Neutrophil (primary cell): Measurements from ENCODE around the gene SYT2.
A peak's percentile ranks its signal among the peaks of the same experiment; 100 is the strongest.

Source experiments
- H3K27ac ChIP-seq: fragments of 200-600 bp; sonication (generic); 2 replicates; pipeline ENCODE4 v1.5.1; 2016; ENCODE audit warnings: mild to moderate bottlenecking, moderate library complexity
- H3K27me3 ChIP-seq: fragments of 200-600 bp; sonication (generic); 2 replicates; pipeline ENCODE4 v1.6.0; 2016; ENCODE audit warnings: mild to moderate bottlenecking
- H3K36me3 ChIP-seq: fragments of 200-600 bp; sonication (generic); 2 replicates; pipeline ENCODE4 v1.5.1; 2017
- H3K4me1 ChIP-seq, 2 experiments: fragments of 200-600 bp in 1 of 2; sonication (generic) in 1 of 2; 1 replicate in 1 of 2; 2 replicates in 1 of 2; pipeline versions ENCODE4 v1.5.1 to v1.6.1; 2013 to 2016; ENCODE audit warnings: low read depth in 1 of 2, low read length in 1 of 2, mild to moderate bottlenecking in 1 of 2, moderate library complexity in 1 of 2; ENCODE audit not compliant: control insufficient read depth in 1 of 2, insufficient read depth in 1 of 2
- H3K4me3 ChIP-seq, 2 experiments: fragments of 200-600 bp in 1 of 2; sonication (generic) in 1 of 2; 1 replicate in 1 of 2; 2 replicates in 1 of 2; pipeline ENCODE4 v1.5.1; 2013 to 2016; ENCODE audit warnings: low read depth in 1 of 2, low read length in 1 of 2, mild to moderate bottlenecking in 1 of 2, moderate library complexity in 1 of 2
- H3K9me3 ChIP-seq: fragments of 200-600 bp; sonication (generic); 2 replicates; pipeline ENCODE4 v1.5.1; 2016
- TF ChIP-seq, protein P1 (sequence below): fragments of 200-600 bp; sonication (generic); IDR thresholded peaks from 2 replicates; pipeline ENCODE4 v1.5.1; 2016; ENCODE audit warnings: antibody characterized with exemption

SYT2 gene

DNA sequence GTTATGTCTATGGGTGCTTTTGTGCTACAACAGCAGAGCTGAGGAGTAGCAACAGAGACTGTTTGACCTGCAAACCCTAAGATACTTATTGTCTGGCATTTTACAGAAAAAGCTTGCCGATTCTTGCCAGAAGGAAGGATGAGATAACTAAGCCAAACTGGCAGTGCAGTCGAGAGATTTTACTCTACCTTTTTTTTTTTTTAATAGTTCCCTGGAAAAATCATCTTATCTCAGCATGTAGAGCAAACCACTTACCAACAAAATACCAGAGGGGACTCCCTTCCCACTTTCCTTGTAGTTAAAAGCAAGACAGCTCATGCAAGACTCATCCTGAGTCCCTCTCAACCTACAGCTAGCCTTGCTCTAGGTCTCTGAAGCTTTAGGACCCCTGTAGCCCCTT is 132.9 kb downstream of the SYT2 start:
- H3K4me3 ChIP-seq = no peak overlapping the region
- H3K36me3 ChIP-seq = peaks cover 73% of the 10 kb centered on the region
- H3K9me3 ChIP-seq = no peaks in the 10 kb centered on the region
- H3K27me3 ChIP-seq = no peaks in the 10 kb centered on the region
- H3K27ac ChIP-seq = no peak overlapping the region
- TF ChIP-seq, protein P1, sequence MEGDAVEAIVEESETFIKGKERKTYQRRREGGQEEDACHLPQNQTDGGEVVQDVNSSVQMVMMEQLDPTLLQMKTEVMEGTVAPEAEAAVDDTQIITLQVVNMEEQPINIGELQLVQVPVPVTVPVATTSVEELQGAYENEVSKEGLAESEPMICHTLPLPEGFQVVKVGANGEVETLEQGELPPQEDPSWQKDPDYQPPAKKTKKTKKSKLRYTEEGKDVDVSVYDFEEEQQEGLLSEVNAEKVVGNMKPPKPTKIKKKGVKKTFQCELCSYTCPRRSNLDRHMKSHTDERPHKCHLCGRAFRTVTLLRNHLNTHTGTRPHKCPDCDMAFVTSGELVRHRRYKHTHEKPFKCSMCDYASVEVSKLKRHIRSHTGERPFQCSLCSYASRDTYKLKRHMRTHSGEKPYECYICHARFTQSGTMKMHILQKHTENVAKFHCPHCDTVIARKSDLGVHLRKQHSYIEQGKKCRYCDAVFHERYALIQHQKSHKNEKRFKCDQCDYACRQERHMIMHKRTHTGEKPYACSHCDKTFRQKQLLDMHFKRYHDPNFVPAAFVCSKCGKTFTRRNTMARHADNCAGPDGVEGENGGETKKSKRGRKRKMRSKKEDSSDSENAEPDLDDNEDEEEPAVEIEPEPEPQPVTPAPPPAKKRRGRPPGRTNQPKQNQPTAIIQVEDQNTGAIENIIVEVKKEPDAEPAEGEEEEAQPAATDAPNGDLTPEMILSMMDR = no peak
- peaks cover 11% of the 10 kb centered on the region in 2 experiments for H3K4me1 ChIP-seq

DNA sequence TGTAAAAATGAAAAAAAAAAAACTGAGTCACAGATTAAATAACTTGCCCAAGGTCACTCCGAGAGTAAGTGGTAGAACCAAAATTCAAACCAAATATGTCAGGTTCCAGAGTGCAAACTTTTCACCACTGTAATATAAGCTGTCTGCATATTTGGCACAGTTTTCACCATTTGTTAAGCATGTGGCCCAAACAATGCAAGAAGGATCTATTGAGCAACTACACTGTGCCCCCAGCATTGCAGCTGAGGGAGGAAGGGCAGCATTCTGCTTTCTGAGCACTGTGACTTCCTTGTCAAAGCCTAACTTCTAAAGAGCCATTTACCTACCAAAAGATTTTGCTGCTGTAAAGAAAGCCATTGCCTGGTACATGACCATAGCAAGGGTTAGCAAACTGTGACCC is 133.4 kb downstream of the SYT2 start:
- peaks cover 73% of the 10 kb centered on the region for H3K36me3 ChIP-seq
- H3K9me3 ChIP-seq = no peaks in the 10 kb centered on the region
- peaks cover 11% of the 10 kb centered on the region in 2 experiments for H3K4me1 ChIP-seq
- TF ChIP-seq, protein P1 = no peak
- H3K27ac ChIP-seq = no peak overlapping the region
- no peak overlapping the region for H3K4me3 ChIP-seq
- no peaks in the 10 kb centered on the region for H3K27me3 ChIP-seq

DNA sequence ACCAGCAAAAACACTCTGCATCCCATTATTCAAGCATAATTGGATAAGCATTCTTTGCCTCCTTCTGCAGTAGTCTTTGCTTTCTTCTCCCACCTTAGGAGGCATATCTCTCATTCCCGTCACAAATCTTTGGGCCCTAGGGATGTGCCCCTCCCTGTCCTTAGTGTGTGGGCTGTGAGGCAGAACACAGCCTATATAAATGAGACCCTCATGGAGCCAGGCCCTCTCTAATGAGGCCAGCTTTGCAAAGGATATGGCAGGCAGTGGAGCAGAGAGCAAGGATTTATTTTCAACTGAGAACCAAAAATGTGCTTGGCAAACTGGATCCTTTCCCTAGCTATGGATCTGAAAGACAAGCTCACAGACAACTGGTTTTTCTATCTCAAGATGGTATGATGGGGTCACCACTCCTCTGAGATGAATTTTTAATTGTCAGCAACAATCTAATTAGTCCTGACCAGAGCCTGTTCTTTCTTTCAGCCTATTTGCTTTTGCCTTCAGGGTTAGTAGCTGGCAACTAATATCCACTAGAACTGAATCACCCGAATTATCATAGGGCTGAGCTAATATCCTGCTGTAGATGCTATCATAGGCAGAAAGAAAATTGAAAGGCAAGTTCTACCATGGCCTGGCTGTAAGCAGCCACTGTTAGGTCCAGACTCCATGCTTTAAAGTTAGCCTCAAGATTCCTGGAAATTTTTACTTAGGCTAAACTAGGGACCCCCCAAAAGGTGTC is 134.2 kb downstream of the SYT2 start:
- TF ChIP-seq, protein P1 = no peak
- Histone ChIP-seq H3K4me1 (peaks cover 11% of the 10 kb centered on the region in 2 experiments), H3K36me3 (peaks cover 73% of the 10 kb centered on the region), H3K9me3 (no peaks in the 10 kb centered on the region), H3K27me3 (no peaks in the 10 kb centered on the region), H3K4me3 (no peak overlapping the region), H3K27ac (no peak overlapping the region)

DNA sequence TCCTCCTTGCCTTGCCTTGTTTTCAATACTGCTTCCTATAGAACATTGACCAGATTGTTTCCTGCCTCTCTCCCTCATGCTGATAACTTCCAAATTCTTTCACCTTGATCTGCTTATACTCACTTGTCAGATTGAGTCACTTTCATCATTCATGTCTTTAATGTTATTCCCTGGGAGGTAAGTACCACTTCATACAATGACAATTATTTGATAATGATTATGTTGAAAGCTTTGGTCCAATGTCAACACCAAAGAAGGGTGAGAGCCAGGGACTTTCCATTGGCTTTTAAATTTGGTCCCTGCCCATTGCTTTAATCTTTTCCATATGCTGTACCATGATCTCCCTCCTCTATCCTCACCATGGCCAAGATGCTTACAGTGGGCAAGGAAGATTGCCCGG is 137.4 kb downstream of the SYT2 start:
- H3K27ac ChIP-seq = no peak overlapping the region
- H3K27me3 ChIP-seq = no peaks in the 10 kb centered on the region
- H3K4me1 ChIP-seq = peaks cover 11% of the 10 kb centered on the region in 2 experiments
- H3K4me3 ChIP-seq = no peak overlapping the region
- H3K9me3 ChIP-seq = no peaks in the 10 kb centered on the region
- TF ChIP-seq, protein P1 = no peak
- H3K36me3 ChIP-seq = peaks cover 83% of the 10 kb centered on the region

DNA sequence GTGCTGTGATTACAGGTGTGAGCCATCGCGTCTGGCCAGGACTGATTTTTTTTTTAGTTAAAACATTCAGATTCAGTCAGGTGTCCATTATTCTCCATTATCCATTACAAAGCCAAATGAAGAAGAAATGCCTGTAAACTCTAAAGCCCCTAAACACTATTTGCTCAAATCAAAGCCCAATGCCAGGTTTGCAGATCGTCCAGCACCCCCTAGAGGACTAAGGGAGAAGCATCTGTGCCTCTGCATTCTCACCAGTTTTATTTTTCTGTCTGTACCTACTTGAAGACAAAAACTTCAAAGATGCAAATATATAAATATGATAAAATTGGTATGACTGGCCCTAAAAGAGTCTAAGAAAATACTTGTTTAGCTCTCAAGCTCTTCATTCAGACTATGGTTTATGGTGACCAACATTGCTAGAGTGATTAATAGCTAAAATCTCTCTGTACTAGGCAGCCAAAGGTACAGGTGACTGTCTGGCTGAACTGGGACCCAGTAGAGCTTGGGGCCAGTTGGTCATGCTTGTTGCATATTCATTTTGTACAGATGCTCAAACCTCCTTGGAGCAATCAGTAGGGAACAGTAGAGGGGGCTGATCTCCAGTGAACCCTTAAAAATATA is 138.4 kb downstream of the SYT2 start:
- Histone ChIP-seq H3K4me1 (peaks cover 6 to 7% of the 10 kb centered on the region in 2 experiments), H3K4me3 (no peak overlapping the region), H3K27me3 (no peaks in the 10 kb centered on the region), H3K36me3 (peaks cover 93% of the 10 kb centered on the region), H3K9me3 (no peaks in the 10 kb centered on the region), H3K27ac (no peak overlapping the region)
- TF ChIP-seq, protein P1 = peak; percentile 42
